NCI-H345 (cell line): ENCODE results near the gene MAP3K14.
"Not testable (repeated sequence)": the region's sequence is repeated elsewhere in the genome, so short reads cannot be mapped to it uniquely, and the experiment has no call there.

ENCODE experiments used
- DNase-seq: peaks from one replicate; lab custom pipeline; 2025; lab: John Stamatoyannopoulos, UW

MAP3K14 gene

DNA sequence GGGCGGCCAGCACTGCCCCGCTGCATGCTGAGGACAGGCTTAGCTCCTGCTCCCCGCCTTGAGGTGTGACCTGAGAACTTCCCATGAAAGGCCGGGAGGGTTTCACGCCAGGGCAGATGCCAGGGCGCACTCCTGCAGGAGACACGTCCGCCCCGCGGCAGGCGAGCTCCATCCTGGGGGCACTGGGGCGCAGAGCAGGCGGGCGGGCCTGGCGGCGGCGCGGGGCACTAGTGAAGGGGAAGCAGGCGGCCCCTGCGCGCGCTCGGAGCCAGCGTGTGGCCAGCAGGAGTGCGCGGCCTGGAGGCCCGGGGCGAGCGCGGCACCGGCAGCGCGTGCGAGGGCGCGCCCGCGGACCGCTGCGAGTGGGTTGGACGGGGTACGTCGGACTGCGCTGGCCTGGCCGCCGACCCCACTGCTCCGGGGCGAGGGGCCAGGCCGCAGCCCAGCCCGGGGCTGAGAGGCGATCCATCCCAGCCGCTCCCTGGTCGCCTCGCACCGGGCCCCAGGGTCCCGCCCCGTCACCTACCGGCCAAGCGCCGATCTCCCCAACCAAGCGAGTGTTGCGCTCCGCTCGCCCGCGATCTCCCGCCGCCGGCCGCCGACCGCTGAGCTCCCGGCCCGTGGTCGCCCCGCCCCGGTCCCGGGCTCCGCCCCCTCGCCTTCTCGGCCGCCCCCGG lies at the start of gene MAP3K14:
MAP3K14 (minus strand) TSS at position 587 of the 677 bp plus-strand sequence. CDS start 26,275 bp downstream, outside the sequence.
- peak; percentile 55 for DNase-seq

DNA sequence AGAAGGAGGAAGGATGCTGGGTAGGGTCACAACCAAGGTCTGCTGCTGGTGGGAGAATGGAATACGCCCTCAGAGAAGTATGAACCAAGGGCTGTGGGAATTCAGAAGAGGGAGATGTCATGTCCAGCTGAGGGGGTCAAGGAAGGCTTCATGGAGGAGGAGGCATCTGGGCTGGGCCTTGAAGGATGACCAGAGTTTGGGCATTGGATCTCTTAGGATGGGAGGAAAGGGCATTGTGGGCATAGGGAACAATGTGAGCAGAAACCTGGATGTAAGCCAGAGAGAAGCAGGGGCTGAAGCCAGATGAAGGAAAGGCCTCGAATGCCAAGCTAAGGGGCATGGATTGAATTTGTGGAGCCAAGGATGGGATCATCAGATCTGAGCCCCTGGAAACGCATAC lies 49.2 kb upstream of the MAP3K14 start:
- DNase-seq = no peak

DNA sequence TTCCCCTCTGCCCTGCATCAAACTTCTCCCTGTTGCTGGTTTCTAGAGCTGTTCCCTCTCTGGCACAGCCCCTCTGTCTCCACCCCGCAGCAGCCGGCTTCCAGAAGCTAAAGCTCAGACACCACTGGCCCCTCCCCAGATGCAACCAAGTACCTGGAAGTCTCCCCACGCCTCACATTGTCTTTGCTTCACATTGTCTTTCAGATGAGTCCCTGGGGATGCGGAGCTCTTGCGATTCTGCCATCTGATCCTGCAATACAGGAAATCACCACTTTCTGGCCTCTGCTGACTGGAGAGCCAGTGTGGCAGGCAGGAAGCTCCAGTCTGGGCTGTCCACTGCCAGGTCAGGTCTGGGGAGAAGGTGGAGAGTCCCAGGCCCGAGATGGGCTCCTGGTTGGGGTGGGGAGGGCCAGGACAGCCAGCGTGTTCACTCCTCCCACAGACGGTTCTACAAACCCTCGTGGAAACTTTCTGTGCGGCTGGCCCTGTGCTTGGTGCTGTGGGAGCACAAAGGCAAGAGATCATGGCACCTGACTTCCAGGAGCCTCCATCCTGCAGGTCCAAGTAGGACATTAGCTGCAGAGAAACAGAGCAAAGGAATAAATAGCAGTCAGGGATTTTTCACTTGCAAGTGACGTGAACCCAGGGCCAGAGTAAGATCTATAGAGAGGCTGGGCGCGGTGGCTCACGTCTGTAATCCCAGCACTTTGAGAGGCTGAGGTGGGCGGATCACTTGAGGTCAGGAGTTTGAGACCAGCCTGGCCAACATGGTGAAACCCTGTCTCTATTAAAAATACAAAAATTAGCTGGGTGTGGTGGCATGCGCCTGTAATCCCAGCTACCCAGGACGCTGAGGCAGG lies 47.9 kb upstream of the MAP3K14 start:
- peak; percentile 69 for DNase-seq

DNA sequence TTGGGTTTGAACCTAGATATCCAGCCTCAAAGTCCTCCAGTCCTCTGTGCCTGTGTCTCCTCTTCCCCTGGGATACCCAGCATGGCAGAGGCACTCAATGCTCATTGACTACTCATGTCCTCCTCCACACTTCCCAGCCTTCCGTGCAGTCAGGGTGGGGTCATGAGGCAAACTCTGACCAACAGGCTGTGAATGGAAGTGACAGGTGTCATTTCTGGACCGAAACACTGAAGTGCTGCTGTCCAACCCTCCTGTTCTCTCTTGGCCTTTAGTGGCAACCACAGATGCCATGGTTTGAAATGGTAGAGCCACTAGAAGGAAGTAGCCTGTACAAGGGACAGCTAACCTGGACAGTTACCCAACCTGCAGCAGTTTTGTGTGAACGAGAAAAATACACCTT lies 46.7 kb upstream of the MAP3K14 start:
- no peak for DNase-seq

DNA sequence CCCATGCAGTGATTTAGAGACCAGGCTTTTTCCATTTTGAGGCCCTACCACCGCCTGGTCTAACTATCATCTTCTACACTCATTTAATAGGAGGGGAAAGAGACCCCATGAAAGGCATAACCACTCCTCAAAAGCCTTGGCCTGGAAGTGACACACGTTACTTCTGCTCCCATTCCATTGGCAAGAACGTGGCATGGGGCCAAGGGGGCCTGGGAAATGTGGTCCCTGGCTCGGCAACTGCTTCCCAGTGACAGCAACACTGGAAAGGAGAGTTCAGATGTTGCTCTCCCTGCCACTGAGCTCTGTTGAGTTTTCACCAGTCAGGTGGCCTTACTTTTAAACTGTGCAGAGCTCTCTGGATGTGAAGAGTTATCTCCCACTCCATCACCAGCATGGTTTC lies 45.2 kb upstream of the MAP3K14 start:
- DNase-seq = no peak

DNA sequence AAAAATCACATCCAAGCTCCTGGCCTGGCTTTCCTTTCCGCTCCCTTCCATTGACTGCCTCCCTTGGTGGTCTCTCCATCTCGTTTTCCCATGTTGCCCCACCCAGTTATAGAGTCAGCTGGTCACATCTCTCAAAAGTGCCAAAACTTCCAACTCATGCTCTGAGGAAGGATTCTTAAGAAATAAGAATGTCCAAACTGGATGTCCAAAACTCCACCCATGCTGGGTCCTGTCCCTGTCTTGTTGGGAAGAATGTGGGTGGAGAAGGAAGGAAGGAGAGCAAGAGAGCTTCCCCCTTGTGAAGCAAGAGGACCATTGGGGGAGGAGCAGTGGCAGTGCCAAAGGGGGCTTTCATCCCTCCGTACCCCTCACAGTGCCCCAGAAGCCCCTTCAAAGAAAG lies 44.6 kb upstream of the MAP3K14 start:
- DNase-seq = no peak

DNA sequence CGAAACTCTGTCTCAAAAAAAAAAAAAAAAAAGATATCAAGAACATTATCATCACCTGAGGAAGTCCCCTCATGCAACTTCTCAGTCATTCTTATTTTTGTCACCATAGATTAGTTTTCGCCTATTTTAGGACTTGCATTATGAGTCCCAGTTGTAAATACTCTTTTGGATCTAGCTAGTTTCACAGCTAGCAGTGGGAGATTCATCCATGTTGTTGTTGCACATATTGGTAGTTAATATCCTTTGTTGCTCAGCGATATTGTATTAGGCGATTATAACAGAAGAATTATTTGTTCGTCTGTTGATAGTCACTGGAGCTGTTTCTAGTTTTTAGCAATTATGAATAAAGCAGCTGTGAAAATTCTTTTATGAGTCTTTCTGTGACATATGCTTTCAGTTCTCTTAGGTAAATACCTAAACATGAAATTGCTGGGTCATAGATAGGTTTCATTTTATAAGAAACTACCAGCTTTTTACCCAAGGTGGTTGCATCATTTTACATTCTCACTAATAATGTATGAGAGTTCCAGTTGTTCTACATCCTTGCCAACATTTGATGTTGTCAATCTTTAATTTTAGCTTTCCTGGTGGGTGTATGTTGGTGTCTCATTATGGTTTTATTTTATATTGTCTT lies 40.7 kb upstream of the MAP3K14 start:
- no peak for DNase-seq

DNA sequence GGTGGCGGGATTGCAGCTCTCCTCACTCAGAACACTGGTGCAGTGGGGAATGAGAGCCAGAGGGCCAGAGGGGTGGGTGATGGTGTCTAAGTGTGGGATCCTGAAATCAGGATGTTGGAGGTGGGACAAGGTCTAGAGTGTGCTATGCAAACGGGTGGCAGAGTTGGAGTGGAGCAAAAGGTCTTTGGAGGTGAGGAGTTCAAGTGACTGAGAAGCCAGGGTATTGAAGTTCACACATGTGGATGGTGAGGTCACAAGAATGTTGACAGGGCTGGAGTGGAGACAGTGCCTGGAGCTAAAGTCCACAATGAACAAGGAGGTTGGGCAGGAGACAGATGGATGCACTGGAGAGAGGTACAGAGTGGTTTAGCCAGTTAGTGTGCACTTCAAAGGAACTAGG lies 38.3 kb upstream of the MAP3K14 start:
- DNase-seq = no peak

DNA sequence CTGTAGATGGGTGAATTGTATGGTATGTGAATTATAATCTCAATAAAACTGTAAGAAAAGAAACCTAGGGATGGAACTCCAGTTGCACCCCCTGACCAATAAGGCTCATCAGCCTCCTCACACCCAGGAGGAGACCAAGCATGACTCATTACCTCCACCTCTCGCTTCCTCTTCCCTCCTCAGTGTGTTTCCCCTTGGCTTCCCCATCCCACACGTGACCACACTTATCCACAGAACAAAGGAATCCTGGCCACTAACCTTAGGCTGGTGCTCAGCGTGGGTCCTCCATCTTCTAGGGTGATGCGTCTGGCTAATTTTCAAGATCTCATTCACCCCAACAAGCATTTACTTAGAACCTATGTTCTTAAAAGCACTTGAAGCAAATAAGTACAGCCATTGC lies 36.2 kb upstream of the MAP3K14 start:
- DNase-seq = no peak

DNA sequence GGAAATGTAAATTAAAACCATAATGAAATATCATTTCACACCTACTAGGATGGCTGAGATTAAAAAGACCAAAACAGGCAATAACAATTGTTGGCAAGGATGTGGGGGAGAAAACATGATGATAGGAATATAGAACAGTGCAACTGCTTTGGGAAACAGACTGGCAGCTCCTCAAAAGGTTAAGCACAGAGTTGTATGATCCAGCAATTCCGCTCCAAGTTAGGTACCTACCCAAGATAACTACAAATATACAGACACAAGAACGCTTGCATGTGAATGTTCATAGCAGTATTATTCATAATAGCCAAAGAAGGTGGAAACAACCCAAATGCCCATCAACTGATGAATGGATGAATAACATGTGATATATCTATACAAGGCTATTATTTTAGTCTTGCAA lies 35.0 kb upstream of the MAP3K14 start:
- no peak for DNase-seq

DNA sequence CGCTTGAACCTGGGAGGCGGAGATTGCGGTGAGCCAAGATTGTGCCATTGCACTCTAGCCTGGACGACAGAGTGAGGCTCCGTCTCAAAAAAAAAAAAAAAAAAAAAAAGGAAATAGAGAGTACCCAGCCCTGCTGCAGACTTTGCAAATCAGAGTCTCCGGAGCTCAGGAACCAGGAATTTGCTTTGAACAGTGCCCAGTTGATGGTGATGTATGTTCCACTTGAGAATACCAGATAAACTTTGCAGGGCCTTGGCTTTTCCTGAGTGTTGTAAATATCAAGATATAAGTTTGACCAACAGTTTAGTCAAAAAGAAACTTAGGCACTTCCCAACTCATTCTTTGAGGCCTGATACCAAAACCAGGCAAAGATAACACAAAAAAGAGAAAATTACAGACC lies 30.6 kb upstream of the MAP3K14 start:
- DNase-seq = no peak

DNA sequence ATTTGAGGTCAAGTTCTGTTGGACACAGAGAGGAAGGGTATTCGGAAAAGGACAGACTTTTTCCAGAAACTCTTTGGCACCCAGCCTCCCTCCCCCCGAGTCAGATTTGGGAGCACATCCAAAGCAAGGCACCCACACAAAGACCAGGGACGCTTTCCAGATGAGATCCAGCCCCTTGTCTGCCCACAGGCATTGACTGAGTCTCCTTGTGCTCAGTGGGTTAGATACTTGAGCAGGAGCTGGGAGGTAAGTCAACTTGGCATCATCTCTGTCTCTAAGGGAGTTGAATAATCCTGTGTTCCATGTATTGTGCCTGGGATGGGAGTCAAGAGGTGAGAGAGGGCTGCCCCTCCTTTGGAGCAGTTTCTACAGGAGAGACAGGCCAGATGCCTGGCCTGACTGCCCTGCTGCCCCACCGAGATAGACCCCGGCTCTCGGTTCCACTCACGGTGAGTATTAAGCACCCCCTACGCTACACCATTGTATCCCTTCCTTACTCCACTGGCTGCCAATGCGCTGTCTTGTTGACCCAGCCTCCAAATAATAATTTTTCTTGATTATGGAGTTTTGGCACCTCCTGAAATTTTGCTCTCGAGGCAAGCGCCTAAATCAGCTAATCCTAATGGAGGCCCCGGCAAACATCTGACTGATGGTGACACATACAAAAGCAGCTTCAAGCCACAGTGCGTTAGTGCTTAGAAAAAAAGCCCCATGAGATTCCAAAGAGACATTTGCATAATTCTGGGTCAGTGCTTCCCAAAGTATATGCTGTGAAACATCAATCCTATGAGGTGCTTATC lies 29.6 kb upstream of the MAP3K14 start:
- no peak for DNase-seq

DNA sequence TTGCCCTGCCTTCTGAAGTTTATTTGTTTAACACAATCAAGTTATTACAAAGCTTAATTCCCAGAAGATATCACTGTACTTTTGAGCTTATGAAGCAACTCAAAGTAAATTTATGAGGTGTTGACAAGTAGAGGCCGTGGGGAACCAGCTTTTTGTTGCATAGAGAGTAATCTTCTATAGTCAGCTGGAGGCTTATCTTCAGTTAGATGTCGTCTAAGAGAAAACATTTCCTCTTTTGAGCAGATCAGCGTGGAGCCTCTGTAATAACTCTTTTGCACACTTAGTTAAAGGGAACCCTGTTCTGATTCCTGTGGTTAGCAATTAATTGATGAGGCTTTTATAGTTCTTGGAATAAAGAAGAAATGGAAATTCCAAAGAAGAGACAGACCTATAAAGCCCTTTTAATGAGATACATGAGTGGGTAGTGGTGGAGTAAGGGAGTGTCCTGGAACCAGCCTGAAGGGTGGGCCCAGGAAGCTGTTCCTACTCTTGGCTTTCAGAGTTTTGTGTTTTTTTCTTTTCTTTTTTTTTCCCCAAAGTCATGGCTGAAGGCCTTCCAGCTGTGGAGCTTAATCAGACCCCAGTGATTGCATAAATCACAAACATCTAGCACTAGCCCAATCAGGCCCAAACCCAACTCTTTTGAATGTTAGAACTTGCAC lies 28.9 kb upstream of the MAP3K14 start:
- DNase-seq = no peak

DNA sequence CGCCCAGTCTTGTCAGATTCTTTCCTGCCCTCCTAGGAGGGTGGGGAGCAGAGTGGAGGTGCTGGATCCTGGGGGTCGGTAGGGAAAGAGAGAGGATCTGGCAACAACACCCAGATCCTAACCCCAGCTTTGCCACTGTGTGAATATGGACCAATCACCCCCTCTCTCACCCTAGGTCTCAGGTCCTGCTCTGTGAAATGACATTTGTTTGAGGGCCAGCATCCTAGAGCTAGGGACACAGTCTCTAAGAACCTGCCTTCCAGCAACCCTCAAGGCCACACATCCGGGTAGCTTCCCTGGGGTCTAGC lies 28.4 kb upstream of the MAP3K14 start:
- DNase-seq = no peak

DNA sequence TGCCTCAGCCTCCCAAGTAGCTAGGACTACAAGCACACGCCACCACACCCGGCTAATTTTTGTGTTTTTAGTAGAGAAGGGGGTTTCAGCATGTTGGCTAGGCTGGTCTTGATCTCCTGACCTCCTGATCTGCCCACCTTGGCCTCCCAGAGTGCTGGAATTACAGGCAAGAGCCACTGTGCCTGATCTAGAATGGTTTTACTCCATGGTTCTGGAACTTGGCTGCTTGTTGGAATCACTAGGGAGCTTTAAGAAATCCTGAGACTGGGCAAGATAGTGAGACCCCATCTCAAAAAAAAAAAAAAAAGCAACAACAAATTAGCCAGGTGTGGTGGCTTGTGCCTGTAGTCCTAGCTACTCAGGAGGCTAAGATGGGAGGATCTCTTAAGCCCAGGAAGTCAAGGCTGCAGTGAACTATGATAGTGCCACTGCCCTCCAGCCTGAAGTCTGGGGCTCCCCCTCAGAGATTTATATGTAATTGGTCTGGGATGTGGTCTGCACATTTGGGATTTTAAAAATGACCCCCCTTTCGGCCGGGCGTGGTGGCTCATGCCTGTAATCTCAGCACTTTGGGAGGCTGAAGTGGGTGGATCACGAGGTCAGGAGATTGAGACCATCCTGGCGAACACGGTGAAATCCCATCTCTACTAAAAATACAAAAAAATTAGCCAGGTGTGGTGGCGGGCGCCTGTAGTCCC lies 27.3 kb upstream of the MAP3K14 start:
- DNase-seq = not testable (repeated sequence)

DNA sequence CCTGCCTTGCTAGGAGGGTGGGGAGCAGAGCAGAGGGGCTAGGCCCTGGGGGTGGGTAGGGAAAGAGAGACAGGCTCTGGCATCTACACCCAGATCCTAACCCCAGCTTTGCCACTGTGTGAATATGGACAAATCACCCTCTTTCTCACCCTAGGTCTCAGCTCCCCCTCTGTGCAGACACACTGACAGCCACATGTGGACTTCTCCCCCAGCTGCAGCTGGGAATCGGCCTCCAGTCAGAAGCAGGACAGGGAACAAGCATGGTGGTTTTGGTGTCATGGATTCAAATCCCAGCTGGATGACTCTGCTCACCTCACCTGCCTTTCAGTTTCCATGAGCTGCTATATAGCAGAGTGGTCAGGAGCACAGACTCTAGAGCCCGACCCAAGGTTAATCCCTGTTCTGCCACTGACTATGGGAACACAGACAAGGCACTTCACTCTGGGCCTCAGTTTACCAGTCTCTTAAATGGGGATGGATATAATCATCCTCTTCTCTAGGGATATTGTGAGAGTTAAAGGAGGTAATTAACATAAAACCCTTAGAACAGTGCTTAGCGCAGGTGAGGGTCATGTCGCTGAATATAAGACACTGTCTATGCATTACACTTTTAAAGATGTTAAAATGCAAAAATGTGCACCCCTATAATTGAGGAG lies 26.2 kb upstream of the MAP3K14 start:
- no peak for DNase-seq

DNA sequence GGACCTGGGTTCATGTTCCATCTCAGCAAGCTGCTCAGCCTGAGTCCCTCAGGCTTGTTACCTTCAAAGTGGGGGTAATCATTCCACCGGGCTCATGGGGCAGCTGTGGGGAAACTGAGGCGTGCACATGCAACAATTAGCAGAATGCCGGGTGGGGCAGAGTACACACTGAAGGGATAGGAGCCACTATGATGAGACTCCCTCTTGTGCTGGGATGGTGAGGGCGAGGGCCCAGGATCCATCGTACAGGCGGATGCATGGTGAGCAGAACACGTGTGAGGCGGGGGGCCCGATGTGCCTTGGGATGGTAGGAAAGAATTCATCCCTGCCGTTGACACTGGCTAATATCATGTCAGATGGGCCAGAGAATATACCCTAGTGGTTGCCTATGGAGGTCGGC lies 25.5 kb upstream of the MAP3K14 start:
- no peak for DNase-seq

DNA sequence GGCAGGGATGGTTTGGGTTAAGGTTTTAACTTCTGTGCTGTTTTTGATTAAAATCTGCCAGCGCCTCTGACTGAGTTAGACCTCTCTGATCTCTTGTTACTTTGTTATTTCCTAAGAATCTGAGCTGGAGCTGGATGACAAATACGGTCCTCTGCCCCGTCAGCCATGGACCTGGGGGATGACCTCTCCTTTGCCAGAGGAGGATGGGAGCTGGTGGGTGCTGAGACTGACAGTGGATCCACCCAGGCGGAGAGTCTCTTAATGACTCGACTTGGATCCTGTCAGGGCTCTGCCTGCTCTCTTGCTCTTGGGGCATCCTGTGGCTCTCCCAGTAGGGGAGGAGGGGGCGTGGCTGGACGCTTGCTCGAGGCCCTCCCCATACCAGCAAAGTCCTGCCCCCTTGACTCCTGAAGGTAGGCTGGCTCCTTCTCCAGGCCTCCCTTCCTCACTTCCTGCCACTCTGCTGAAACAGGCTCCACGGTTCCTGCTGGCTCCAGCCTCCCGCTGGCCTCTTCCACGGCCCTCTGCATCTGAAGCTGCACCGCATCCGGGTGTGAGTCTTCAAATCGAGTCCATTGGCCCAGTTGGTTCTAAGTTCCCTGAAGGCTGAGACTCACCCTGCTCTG lies 24.8 kb upstream of the MAP3K14 start:
- peak; percentile 51 for DNase-seq

DNA sequence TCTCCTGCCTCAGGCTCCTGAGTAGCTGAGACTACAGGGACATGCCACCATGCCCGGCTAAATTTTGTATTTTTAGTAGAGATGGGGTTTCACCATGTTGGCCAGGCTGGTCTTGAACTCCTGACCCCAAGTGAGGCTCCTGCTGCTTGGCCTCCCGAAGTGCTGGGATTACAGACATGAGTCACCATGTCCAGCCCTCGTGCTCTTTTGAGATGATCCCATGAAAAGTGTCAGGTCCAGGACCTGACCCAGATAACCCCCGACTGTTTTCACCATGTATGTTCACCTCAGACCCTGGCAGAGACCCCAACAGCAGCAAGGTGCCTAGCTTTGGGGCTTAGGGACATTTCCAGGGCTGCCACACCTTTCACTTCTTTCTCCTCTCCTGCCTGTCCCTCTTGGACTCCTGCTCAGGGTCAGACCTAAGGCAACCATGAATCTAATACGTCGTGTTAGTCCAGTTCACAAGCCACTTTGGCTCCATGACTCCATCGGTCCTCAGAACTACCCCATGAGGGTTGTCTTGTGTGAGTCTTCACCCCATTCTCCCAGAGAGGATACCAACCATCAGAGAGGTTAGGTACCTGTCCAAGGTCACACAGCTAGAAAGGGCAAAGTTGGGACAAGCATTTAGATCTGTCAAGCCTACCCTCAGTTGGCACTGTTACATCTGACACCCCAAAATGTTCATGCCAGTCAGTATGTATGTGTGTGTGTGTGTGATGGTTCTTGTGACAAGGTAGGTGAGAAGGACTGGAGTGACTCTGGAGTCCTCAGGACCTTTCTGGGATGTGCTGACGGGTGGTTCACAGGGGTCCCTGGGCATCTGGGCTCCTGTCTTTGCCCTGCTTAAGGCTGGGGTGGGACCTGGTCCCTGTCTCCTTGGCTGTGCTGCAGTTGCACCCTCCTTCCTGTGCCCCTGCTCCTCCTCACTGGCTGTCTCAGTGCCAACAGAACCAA lies 23.1 kb upstream of the MAP3K14 start:
- no peak for DNase-seq
